ENCODE measurements around the gene ATP6V0E1. TPM values are rescaled to one million over a fixed set of nuclear protein-coding genes. Genes with fewer than 3 reads are reported as not detected.

Gene ATP6V0E1
- total and polyA plus RNA-seq, 2 of the 8 experiments (the other 6 are each of a cell fraction or from before 2014, with no cell fraction given), result 108 to 134 TPM

- H4K8ac ChIP-seq (ENCODE audit: extremely low read depth, insufficient read depth, low read length), result no peak overlapping the region
- no peak overlapping the region for H3K18ac ChIP-seq (ENCODE audit: extremely low read depth, low read length)
- H3K4ac ChIP-seq (replicated peaks; ENCODE audit: insufficient read length, low read depth, low read length), result no peak overlapping the region
- WGBS, 2 experiments (ENCODE audit: extremely low coverage in 1 of 2, insufficient coverage in 1 of 2, insufficient read length in 1 of 2, insufficient replicate concordance in 2 of 2, low coverage in 1 of 2, low lambda C conversion rate in 2 of 2, missing lambda C conversion rate in 1 of 2), result 86% methylated on average over 9 of the region's 9 CpGs; no CpG with 5 or more reads in 1 of the 2 experiments
- DNase-seq (ENCODE audit: low read depth in 1 of 2, low spot score in 2 of 2) (no peak), FAIRE-seq (no peak)
- peaks cover 3 to 26% of the 10 kb centered on the region in 2 experiments; a peak in 2 of 4 replicates for H3K79me2 ChIP-seq (ENCODE audit: control insufficient read depth in 1 of 2, insufficient read depth in 2 of 2, low read length in 2 of 2)
- no peaks in the 10 kb centered on the region for H3K27me3 ChIP-seq (replicated peaks in 1 of 4; ENCODE audit: control insufficient read depth in 3 of 4, extremely low read depth in 1 of 4, insufficient read depth in 3 of 4, low read length in 3 of 4)
- no peak overlapping the region for H3K56ac ChIP-seq (replicated peaks; ENCODE audit: insufficient read length, low read depth, low read length)
- no peaks in the 10 kb centered on the region for H3K23me2 ChIP-seq (ENCODE audit: low read depth, low read length)
- peaks cover 3% of the 10 kb centered on the region; the same call in 1 of the 2 replicates for H3K79me1 ChIP-seq (ENCODE audit: low read depth, low read length)
- H3K27ac ChIP-seq (ENCODE audit: low read depth, low read length), result no peak overlapping the region
- no peak overlapping the region for H3K14ac ChIP-seq (ENCODE audit: insufficient read length)
- H4K20me1 ChIP-seq (replicated peaks in 1 of 2; ENCODE audit: control insufficient read depth in 1 of 2, insufficient read depth in 2 of 2, low read length in 2 of 2), result peaks cover 0 to 4% of the 10 kb centered on the region in 2 experiments
- ChIA-PET POLR2A (ENCODE audit: partially characterized antibody) (no interaction called here), CTCF (ENCODE audit: partially characterized antibody) (interaction anchor here (0.6 to 1.8 kb wide), 8 partner anchors 10 to 150 kb away, joined by 3 to 5 read pairs (median 4); no protein-coding TSS in a partner anchor)
- no peak overlapping the region for H2BK12ac ChIP-seq (ENCODE audit: low read depth, low read length)
- H2AK5ac ChIP-seq (ENCODE audit: low read depth, low read length), result no peak overlapping the region
- H2BK20ac ChIP-seq (ENCODE audit: low read length), result no peak overlapping the region
- no peak overlapping the region for H3K23ac ChIP-seq (ENCODE audit: insufficient read length)
- H3K4me1 ChIP-seq (replicated peaks in 1 of 4; ENCODE audit: control insufficient read depth in 3 of 4, insufficient read depth in 4 of 4, low read length in 3 of 4), result peaks cover 0 to 6% (median 0%) of the 10 kb centered on the region in 4 experiments; a peak in 2 of 7 replicates
- no peaks in the 10 kb centered on the region for H3K9me3 ChIP-seq (ENCODE audit: insufficient read depth in 2 of 2, low read depth in 1 of 2, low read length in 1 of 2)
- peaks cover 0 to 6% (median 6%) of the 10 kb centered on the region in 4 experiments; a peak in 2 of 8 replicates for H3K36me3 ChIP-seq (ENCODE audit: control insufficient read depth in 2 of 4, insufficient read depth in 4 of 4, low read length in 3 of 4)
- no peak overlapping the region for H2BK15ac ChIP-seq (ENCODE audit: low read length)
- H3K4me2 ChIP-seq (ENCODE audit: insufficient read depth in 1 of 2, low read depth in 2 of 2, low read length in 2 of 2), result no peak overlapping the region
- no peak overlapping the region for H4K5ac ChIP-seq (ENCODE audit: insufficient read length, low read depth, low read length)
- no peak overlapping the region for H2BK5ac ChIP-seq (ENCODE audit: low read depth, low read length)
- H2BK120ac ChIP-seq (replicated peaks; ENCODE audit: low read depth, low read length), result no peak overlapping the region
- H3K4me3 ChIP-seq (ENCODE audit: extremely low read depth in 1 of 4, insufficient read depth in 2 of 4, low read depth in 3 of 4, low read length in 4 of 4), result no peak overlapping the region
- no peak overlapping the region for H3K9ac ChIP-seq (replicated peaks in 1 of 4; ENCODE audit: extremely low read depth in 1 of 4, low read depth in 3 of 4, low read length in 3 of 4)
- no peak overlapping the region for H4K91ac ChIP-seq (replicated peaks; ENCODE audit: insufficient read length, low read length)
- no peak overlapping the region for H2AFZ ChIP-seq (ENCODE audit: low read length)
- TF ChIP-seq KDM5A (IDR thresholded peaks at IDR 0.05; ENCODE audit: low read length) (no peak), EGR1 (IDR thresholded peaks at IDR 0.05; ENCODE audit: borderline replicate concordance, low read depth, low read length) (no peak)
These were observed 37.1 kb downstream of the ATP6V0E1 start for GRCh38 chr5:173020643-173021042.
